K562 (cell line): ENCODE results near the gene FAM50A. TPM values are rescaled to one million over a fixed set of nuclear protein-coding genes. Genes with fewer than 3 reads are reported as not detected.

Experiments used
- BRD9 ChIP-seq: fragments of 450-650 bp; IDR thresholded peaks from 2 replicates; pipeline ENCODE4 v1.6.1; 2018; ENCODE audit warnings: low read depth; ENCODE audit not compliant: partially characterized antibody
- DMBX1 ChIP-seq: fragments of 250-450 bp; sonication (Bioruptor Pico); IDR thresholded peaks from 2 replicates; pipeline ENCODE4 v1.8.0; 2022; ENCODE audit warnings: inconsistent platforms, mild to moderate bottlenecking, moderate library complexity, borderline replicate concordance
- E2F3 ChIP-seq: fragments of 250-450 bp; sonication (Bioruptor Pico); IDR thresholded peaks from 2 replicates; pipeline ENCODE4 v1.4.0; 2020; ENCODE audit warnings: mild to moderate bottlenecking
- ERF ChIP-seq: fragments of 450-650 bp; formaldehyde crosslinking; IDR thresholded peaks from 2 replicates; pipeline ENCODE4 v1.4.0; 2020; ENCODE audit warnings: mild to moderate bottlenecking, mixed read lengths
- FOXK2 ChIP-seq, 2 experiments: fragments of 450-650 bp; IDR thresholded peaks in 1 of 2; conservative IDR thresholded peaks in 1 of 2; 2 replicates each; pipeline ENCODE4 v1.6.1; 2016; ENCODE audit warnings: low read depth in 2 of 2, mild to moderate bottlenecking in 1 of 2
- GABPB1 ChIP-seq: sonication (generic); formaldehyde crosslinking; IDR thresholded peaks from 2 replicates; pipeline ENCODE4 v1.8.0; 2022; ENCODE audit warnings: mild to moderate bottlenecking, missing genetic modification reagents
- HNRNPLL ChIP-seq: fragments of 200-400 bp; formaldehyde crosslinking; IDR thresholded peaks from 2 replicates; pipeline ENCODE4 v1.6.1; 2017; ENCODE audit warnings: low read length, low read depth, mild to moderate bottlenecking; ENCODE audit not compliant: poor library complexity, severe bottlenecking
- KAT8 ChIP-seq: fragments of 450-650 bp; IDR thresholded peaks from 2 replicates; pipeline ENCODE4 v1.6.1; 2016; ENCODE audit warnings: low read depth, mild to moderate bottlenecking
- NR2C2 ChIP-seq, 2 experiments: fragments of 200-800 bp in 1 of 2; sonication (Bioruptor generic) in 1 of 2; sonication (generic) in 1 of 2; formaldehyde crosslinking in 1 of 2; IDR thresholded peaks; 2 replicates each; pipeline versions ENCODE4 v1.6.1 to v1.8.0; 2016 to 2022; ENCODE audit warnings: mild to moderate bottlenecking in 1 of 2, missing compliant biosample characterization in 1 of 2, missing genetic modification characterization in 1 of 2, missing genetic modification reagents in 1 of 2
- PATZ1 ChIP-seq: fragments of 250-450 bp; sonication (Bioruptor Pico); IDR thresholded peaks from 2 replicates; pipeline ENCODE4 v1.5.0; 2020; ENCODE audit warnings: mild to moderate bottlenecking, borderline replicate concordance
- PHF8 ChIP-seq: fragments of 200-600 bp; sonication (generic); IDR thresholded peaks from 2 replicates; pipeline ENCODE4 v1.6.1; 2012; ENCODE audit warnings: mixed run types, mild to moderate bottlenecking, inconsistent platforms, low read length, moderate library complexity, borderline replicate concordance
- TEAD2 ChIP-seq: fragments of 450-650 bp; IDR thresholded peaks from 2 replicates; pipeline ENCODE4 v1.6.1; 2016; ENCODE audit warnings: missing genetic modification characterization, control low read depth, missing compliant biosample characterization
- TOE1 ChIP-seq, 2 experiments: fragments of 450-650 bp in 1 of 2; sonication (generic) in 1 of 2; formaldehyde crosslinking in 1 of 2; IDR thresholded peaks; 2 replicates each; pipeline versions ENCODE4 v1.7.1 to v1.8.0; 2016 to 2022; ENCODE audit warnings: borderline replicate concordance in 2 of 2, mild to moderate bottlenecking in 2 of 2, antibody characterized with exemption in 1 of 2, inconsistent platforms in 1 of 2, low read depth in 1 of 2, missing genetic modification reagents in 1 of 2, moderate library complexity in 1 of 2
- ZBTB34 ChIP-seq: fragments of 250-450 bp; sonication (Bioruptor Pico); IDR thresholded peaks from 2 replicates; pipeline ENCODE4 v1.8.0; 2021; ENCODE audit warnings: mild to moderate bottlenecking, moderate library complexity
- ZNF165 ChIP-seq: fragments of 250-450 bp; sonication (Bioruptor Pico); IDR thresholded peaks from 2 replicates; pipeline ENCODE4 v1.4.0; 2020; ENCODE audit warnings: borderline replicate concordance
- ZNF511 ChIP-seq: sonication (generic); formaldehyde crosslinking; IDR thresholded peaks from 2 replicates; pipeline ENCODE4 v1.8.0; 2022; ENCODE audit warnings: mild to moderate bottlenecking, missing genetic modification reagents
- polyA plus RNA-seq, 8 experiments: library from polyadenylated mRNA; depleted of rRNA in 4 of 8; stranded (reverse) in 5 of 8; unstranded in 3 of 8; fragments of >200 nt; fragmentation: Nextera tagmentation in 2 of 8; fragmentation: Illumina TruSeq in 1 of 8; extraction: Ambion mirVana in 2 of 8; extraction: Trizol in 1 of 8; gene quantifications; 2 replicates each; pipeline versions ENCODE4 v1.2.1 to v1.2.3, GENCODE V29; 2011 to 2014; ENCODE audit warnings: inconsistent platforms in 1 of 8, missing spikeins in 1 of 8
- total RNA-seq, 7 experiments: library from RNA; depleted of rRNA in 6 of 7; stranded (reverse); fragments of >200 nt in 6 of 7; fragmentation: Illumina TruSeq in 2 of 7; extraction: Trizol in 2 of 7; gene quantifications; 2 replicates each; pipeline versions ENCODE4 v1.2.1 to v1.2.3, GENCODE V29; 2011 to 2021; ENCODE audit warnings: low replicate concordance in 1 of 7
- TF ChIP-seq, protein P1 (sequence below): fragments of 450-650 bp; formaldehyde crosslinking; IDR thresholded peaks from 2 replicates; pipeline ENCODE4 v1.4.0; 2020; ENCODE audit warnings: mild to moderate bottlenecking
- TF ChIP-seq, protein P2 (sequence below): fragments of 450-650 bp; formaldehyde crosslinking; IDR thresholded peaks from 2 replicates; pipeline ENCODE4 v1.4.0; 2022; ENCODE audit warnings: missing genetic modification characterization

The FAM50A gene
- total and polyA plus RNA-seq, 9 of the 15 experiments (the other 6 are each of a cell fraction or from before 2014, with no cell fraction given), result 4.4 to 114 (median 67.3) TPM

- TF ChIP-seq TOE1 (IDR thresholded peaks at IDR 0.05; ENCODE audit: borderline replicate concordance) (peak; percentile 58; the same call in 1 of the 2 replicates), TOE1 (CRISPR knock-in tag; IDR thresholded peaks at IDR 0.05; ENCODE audit: borderline replicate concordance, low read depth) (no peak), GABPB1 (CRISPR knock-in tag) (peak; percentile 69; the same call in 1 of the 2 replicates), ERF (CRISPR knock-in tag) (no peak), ZNF165 (CRISPR knock-in tag) (no peak), PATZ1 (CRISPR knock-in tag) (no peak), NR2C2 (CRISPR knock-in tag; IDR thresholded peaks at IDR 0.05) (0 out of 2 replicates have a peak, but pooled peaks have one; percentile 40), NR2C2 (tag; IDR thresholded peaks at IDR 0.05) (peak; percentile 71; the same call in 1 of the 2 replicates), E2F3 (peak; percentile 98), BRD9 (no peak), PHF8 (peak; percentile 67; the same call in 1 of the 2 replicates), HNRNPLL (peak; percentile 20), KAT8 (no peak), FOXK2 (conservative IDR thresholded peaks at IDR 0.05 in 1 of 2, IDR thresholded peaks at IDR 0.05 in 1 of 2; ENCODE audit: low read depth in 2 of 2) (0 out of 4 replicates have a peak, but pooled peaks of 1 of the 2 experiments have one; percentile 31), ZBTB34 (CRISPR knock-in tag) (no peak), ZNF511 (CRISPR knock-in tag) (peak; percentile 71; the same call in 1 of the 2 replicates), TEAD2 (tag) (no peak), DMBX1 (CRISPR knock-in tag) (no peak)
- TF ChIP-seq, protein P1, sequence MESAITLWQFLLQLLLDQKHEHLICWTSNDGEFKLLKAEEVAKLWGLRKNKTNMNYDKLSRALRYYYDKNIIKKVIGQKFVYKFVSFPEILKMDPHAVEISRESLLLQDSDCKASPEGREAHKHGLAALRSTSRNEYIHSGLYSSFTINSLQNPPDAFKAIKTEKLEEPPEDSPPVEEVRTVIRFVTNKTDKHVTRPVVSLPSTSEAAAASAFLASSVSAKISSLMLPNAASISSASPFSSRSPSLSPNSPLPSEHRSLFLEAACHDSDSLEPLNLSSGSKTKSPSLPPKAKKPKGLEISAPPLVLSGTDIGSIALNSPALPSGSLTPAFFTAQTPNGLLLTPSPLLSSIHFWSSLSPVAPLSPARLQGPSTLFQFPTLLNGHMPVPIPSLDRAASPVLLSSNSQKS (CRISPR knock-in tag), result no peak
- TF ChIP-seq, protein P2, sequence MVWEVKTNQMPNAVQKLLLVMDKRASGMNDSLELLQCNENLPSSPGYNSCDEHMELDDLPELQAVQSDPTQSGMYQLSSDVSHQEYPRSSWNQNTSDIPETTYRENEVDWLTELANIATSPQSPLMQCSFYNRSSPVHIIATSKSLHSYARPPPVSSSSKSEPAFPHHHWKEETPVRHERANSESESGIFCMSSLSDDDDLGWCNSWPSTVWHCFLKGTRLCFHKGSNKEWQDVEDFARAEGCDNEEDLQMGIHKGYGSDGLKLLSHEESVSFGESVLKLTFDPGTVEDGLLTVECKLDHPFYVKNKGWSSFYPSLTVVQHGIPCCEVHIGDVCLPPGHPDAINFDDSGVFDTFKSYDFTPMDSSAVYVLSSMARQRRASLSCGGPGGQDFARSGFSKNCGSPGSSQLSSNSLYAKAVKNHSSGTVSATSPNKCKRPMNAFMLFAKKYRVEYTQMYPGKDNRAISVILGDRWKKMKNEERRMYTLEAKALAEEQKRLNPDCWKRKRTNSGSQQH, result no peak
These were observed 35.0 kb downstream of the FAM50A start, which contains the start of gene LAGE3 (continued) for GRCh38 chrX:154478728-154479622.
